ENCODE data around the gene RBMS1.

- TF ChIP-seq, protein P1, sequence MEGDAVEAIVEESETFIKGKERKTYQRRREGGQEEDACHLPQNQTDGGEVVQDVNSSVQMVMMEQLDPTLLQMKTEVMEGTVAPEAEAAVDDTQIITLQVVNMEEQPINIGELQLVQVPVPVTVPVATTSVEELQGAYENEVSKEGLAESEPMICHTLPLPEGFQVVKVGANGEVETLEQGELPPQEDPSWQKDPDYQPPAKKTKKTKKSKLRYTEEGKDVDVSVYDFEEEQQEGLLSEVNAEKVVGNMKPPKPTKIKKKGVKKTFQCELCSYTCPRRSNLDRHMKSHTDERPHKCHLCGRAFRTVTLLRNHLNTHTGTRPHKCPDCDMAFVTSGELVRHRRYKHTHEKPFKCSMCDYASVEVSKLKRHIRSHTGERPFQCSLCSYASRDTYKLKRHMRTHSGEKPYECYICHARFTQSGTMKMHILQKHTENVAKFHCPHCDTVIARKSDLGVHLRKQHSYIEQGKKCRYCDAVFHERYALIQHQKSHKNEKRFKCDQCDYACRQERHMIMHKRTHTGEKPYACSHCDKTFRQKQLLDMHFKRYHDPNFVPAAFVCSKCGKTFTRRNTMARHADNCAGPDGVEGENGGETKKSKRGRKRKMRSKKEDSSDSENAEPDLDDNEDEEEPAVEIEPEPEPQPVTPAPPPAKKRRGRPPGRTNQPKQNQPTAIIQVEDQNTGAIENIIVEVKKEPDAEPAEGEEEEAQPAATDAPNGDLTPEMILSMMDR (conservative IDR thresholded peaks at IDR 0.05; ENCODE audit: low read depth, low read length) = no peak
- TF ChIP-seq POLR2A (IDR thresholded peaks at IDR 0.05; ENCODE audit: low read depth, low read length) = no peak
- no peak for TF ChIP-seq MAZ (IDR thresholded peaks at IDR 0.05; ENCODE audit: borderline replicate concordance, low read depth, low read length)
- no peak for TF ChIP-seq USF2 (IDR thresholded peaks at IDR 0.05; ENCODE audit: low read depth, low read length)
- TF ChIP-seq NFE2L2 (IDR thresholded peaks at IDR 0.05; ENCODE audit: low read depth, low read length) = no peak
- no peak for TF ChIP-seq CEBPB (IDR thresholded peaks at IDR 0.05; ENCODE audit: low read depth, low read length)
These were observed 129.6 kb downstream of the RBMS1 start for GRCh38 chr2:160363961-160364360.

Data from IMR-90 (cell line).